HG03103 (cell line): Measurements from ENCODE around the gene MLC1.

Experiments used
- ATAC-seq: cut with Tn5 transposase; IDR thresholded peaks from one replicate; pipeline ENCODE4 v1.9.1; 2021; ENCODE audit warnings: low read depth; ENCODE audit not compliant: unreplicated experiment

The MLC1 gene

GRCh38 chr22:50078761-50079160 is 6.5 kb downstream of the MLC1 start:
- ATAC-seq = no peak

- ATAC-seq = no peak
Measured at GRCh38 chr22:50078246-50078645, 7.0 kb downstream of the MLC1 start.

GRCh38 chr22:50076646-50077535 is 8.3 kb downstream of the MLC1 start:
- ATAC-seq = no peak

GRCh38 chr22:50074551-50075530 is 10.4 kb downstream of the MLC1 start:
- no peak for ATAC-seq

GRCh38 chr22:50074056-50074455 is 11.2 kb downstream of the MLC1 start:
- ATAC-seq = no peak

GRCh38 chr22:50072714-50073538 is 12.3 kb downstream of the MLC1 start:
- ATAC-seq = no peak

- no peak for ATAC-seq
Measured at GRCh38 chr22:50072167-50072555, 13.1 kb downstream of the MLC1 start.

GRCh38 chr22:50071432-50072166 is 13.6 kb downstream of the MLC1 start:
- no peak for ATAC-seq

- ATAC-seq = no peak
Measured at GRCh38 chr22:50070366-50070765, 14.9 kb downstream of the MLC1 start.

GRCh38 chr22:50068096-50068495 is 17.1 kb downstream of the MLC1 start:
- ATAC-seq = no peak

- ATAC-seq = no peak
Measured at GRCh38 chr22:50067244-50067643, 18.0 kb downstream of the MLC1 start.

- no peak for ATAC-seq
Measured at GRCh38 chr22:50064453-50064852, 20.8 kb downstream of the MLC1 start.

GRCh38 chr22:50063589-50064393 is 21.4 kb downstream of the MLC1 start:
- ATAC-seq = no peak

- ATAC-seq = no peak
Measured at GRCh38 chr22:50062509-50063135, 22.6 kb downstream of the MLC1 start.

- ATAC-seq = no peak
Measured at GRCh38 chr22:50061824-50062355, 23.3 kb downstream of the MLC1 start.

GRCh38 chr22:50061141-50061823 is 23.9 kb downstream of the MLC1 start:
- ATAC-seq = no peak

- ATAC-seq = no peak
Measured at GRCh38 chr22:50060441-50061140, 24.6 kb downstream of the MLC1 start.
